PFSK-1 (cell line): Measurements from ENCODE around the gene APOO.

ENCODE experiments used
- FOXP2 ChIP-seq: optimal IDR thresholded peaks from 2 replicates; pipeline ENCODE3; 2011; ENCODE audit warnings: borderline replicate concordance, control low read depth, inconsistent platforms; ENCODE audit not compliant: insufficient read depth; ENCODE audit errors: extremely low read length, extremely low read depth
- POLR2AphosphoS5 ChIP-seq: IDR thresholded peaks from 2 replicates; pipeline ENCODE4 v1.6.1; 2012; ENCODE audit warnings: low read depth, mild to moderate bottlenecking, control low read depth, low read length, moderate library complexity
- SIN3A ChIP-seq: IDR thresholded peaks from 2 replicates; pipeline ENCODE4 v1.6.1; 2012; ENCODE audit warnings: mild to moderate bottlenecking, low read length, moderate library complexity, borderline replicate concordance; ENCODE audit not compliant: insufficient read depth
- TAF1 ChIP-seq: IDR thresholded peaks from 2 replicates; pipeline ENCODE4 v1.6.1; 2012; ENCODE audit warnings: low read length, control low read depth, borderline replicate concordance; ENCODE audit not compliant: insufficient read depth
- TF ChIP-seq, protein P1 (sequence below), 2 experiments: IDR thresholded peaks; 2 replicates each; pipeline versions ENCODE4 v1.6.1 to v1.8.0; 2011 to 2012; ENCODE audit warnings: low read depth in 2 of 2, low read length in 2 of 2, control low read depth in 1 of 2, inconsistent platforms in 1 of 2, mild to moderate bottlenecking in 1 of 2, moderate library complexity in 1 of 2; ENCODE audit not compliant: insufficient read depth in 1 of 2

DNA sequence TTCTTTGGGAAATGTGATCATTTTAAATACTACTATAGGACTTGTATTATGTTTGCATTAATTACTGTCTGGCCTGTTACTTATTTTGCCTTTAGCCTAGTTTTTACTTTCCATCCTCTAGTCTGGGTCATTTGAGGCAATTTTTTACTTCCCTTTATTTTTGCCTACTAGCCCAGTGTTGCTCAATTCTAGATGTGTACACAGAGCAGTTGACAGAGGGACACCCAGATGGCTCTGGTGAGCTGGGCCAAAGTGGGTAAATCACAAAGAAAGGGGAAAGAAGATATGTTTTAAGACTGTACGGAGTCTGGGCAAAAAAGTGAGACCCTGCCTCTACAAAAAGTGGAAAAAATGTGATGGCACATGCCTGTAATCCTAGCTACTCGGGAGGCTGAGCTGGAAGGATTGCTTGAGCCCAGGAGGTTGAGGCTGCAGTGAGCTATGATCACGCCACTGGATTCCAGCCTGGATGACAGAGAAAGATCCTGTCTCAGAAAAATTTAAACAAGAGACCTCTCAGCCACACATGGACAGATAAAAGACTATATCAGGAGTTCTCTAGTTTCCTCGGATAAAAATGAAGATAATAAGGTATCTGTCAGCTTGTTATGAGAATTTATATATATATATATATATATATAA lies 35.7 kb downstream of the APOO start:
- TF ChIP-seq POLR2AphosphoS5 (no peak), FOXP2 (no peak), TAF1 (no peak), SIN3A (no peak)
- TF ChIP-seq, protein P1, sequence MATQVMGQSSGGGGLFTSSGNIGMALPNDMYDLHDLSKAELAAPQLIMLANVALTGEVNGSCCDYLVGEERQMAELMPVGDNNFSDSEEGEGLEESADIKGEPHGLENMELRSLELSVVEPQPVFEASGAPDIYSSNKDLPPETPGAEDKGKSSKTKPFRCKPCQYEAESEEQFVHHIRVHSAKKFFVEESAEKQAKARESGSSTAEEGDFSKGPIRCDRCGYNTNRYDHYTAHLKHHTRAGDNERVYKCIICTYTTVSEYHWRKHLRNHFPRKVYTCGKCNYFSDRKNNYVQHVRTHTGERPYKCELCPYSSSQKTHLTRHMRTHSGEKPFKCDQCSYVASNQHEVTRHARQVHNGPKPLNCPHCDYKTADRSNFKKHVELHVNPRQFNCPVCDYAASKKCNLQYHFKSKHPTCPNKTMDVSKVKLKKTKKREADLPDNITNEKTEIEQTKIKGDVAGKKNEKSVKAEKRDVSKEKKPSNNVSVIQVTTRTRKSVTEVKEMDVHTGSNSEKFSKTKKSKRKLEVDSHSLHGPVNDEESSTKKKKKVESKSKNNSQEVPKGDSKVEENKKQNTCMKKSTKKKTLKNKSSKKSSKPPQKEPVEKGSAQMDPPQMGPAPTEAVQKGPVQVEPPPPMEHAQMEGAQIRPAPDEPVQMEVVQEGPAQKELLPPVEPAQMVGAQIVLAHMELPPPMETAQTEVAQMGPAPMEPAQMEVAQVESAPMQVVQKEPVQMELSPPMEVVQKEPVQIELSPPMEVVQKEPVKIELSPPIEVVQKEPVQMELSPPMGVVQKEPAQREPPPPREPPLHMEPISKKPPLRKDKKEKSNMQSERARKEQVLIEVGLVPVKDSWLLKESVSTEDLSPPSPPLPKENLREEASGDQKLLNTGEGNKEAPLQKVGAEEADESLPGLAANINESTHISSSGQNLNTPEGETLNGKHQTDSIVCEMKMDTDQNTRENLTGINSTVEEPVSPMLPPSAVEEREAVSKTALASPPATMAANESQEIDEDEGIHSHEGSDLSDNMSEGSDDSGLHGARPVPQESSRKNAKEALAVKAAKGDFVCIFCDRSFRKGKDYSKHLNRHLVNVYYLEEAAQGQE (IDR thresholded peaks at IDR 0.05; ENCODE audit: insufficient read depth in 1 of 2, low read depth in 2 of 2, low read length in 2 of 2) = no peak
